HCT116 (cell line): Measurements from ENCODE around the gene SLAIN1. TPM values are rescaled to one million over a fixed set of nuclear protein-coding genes. Genes with fewer than 3 reads are reported as not detected.

Experiments used
- ATAC-seq: fragments of 200-7000 bp; cut with Tn5 transposase; 2 replicates; pipeline ENCODE4 v1.9.1; 2020; ENCODE audit warnings: mild to moderate bottlenecking, moderate library complexity
- BruUV-seq: library from RNA; stranded (reverse); fragments of 400-500 nt; replicated peaks from 2 replicates; lab custom pipeline; 2021; lab: Mats Ljungman, UMichigan
- CTCF ChIA-PET: fragments of 300-600 bp; sonication (Branson Sonifier 250); formaldehyde crosslinking; loops from one replicate; lab custom pipeline; 2021; ENCODE audit warnings: antibody characterized with exemption; lab: Charles Lee
- POLR2A ChIA-PET: fragments of 300-600, 350-600 bp; sonication (Branson Sonifier 250); formaldehyde crosslinking; loops from one replicate; lab custom pipeline; 2021; ENCODE audit warnings: antibody characterized with exemption; lab: Charles Lee
- RAD21 ChIA-PET, 2 experiments: fragments of 300-600 bp; sonication (Branson Sonifier 250); formaldehyde crosslinking; loops; one replicate each; lab custom pipeline; 2023; ENCODE audit warnings: low total read pairs in 2 of 2; ENCODE audit not compliant: uncharacterized antibody in 2 of 2, unreplicated experiment in 2 of 2, low non-redundant PET in 1 of 2; lab: Charles Lee
- DNase-seq: peaks from one replicate; pipeline ENCODE4 v3.0.0-alpha.2; 2010; ENCODE audit warnings: low read depth, low spot score
- H2AFZ ChIP-seq: fragments of 200-600 bp; shearing (Covaris generic), sonication (generic); 2 replicates; pipeline ENCODE4 v1.6.1; 2017; ENCODE audit warnings: low read depth, mixed run types, mixed read lengths, antibody characterized with exemption, low read length; ENCODE audit not compliant: poor library complexity, severe bottlenecking
- H3K27ac ChIP-seq: 2 replicates; pipeline ENCODE4 v1.5.1; 2012; ENCODE audit warnings: low read depth, low read length
- H3K27me3 ChIP-seq: fragments of 200-600 bp; sonication (generic); 2 replicates; pipeline ENCODE4 v1.6.1; 2016; ENCODE audit warnings: mixed run types, low read length, mixed read lengths; ENCODE audit not compliant: insufficient read depth
- H3K36me3 ChIP-seq, 2 experiments: fragments of 200-500 bp in 1 of 2; fragments of 200-600 bp in 1 of 2; sonication (Bioruptor generic) in 1 of 2; sonication (generic) in 1 of 2; 2 replicates each; pipeline versions ENCODE4 v1.5.1 to v1.6.1; 2014 to 2016; ENCODE audit warnings: low read length in 2 of 2, inconsistent platforms in 1 of 2, mixed read lengths in 1 of 2, mixed run types in 1 of 2; ENCODE audit not compliant: insufficient read depth in 2 of 2, control insufficient read depth in 1 of 2
- H3K4me1 ChIP-seq, 2 experiments: fragments of 200-600 bp in 1 of 2; sonication (generic) in 1 of 2; 2 replicates each; pipeline versions ENCODE4 v1.5.1 to v1.6.1; 2012 to 2017; ENCODE audit warnings: low read length in 2 of 2, inconsistent platforms in 1 of 2, mild to moderate bottlenecking in 1 of 2, mixed read lengths in 1 of 2, mixed run types in 1 of 2, moderate library complexity in 1 of 2; ENCODE audit not compliant: insufficient read depth in 2 of 2, control insufficient read depth in 1 of 2
- H3K4me2 ChIP-seq: fragments of 200-600 bp; sonication (generic); 2 replicates; pipeline ENCODE4 v1.6.1; 2017; ENCODE audit warnings: mixed run types, low read length, mixed read lengths
- H3K4me3 ChIP-seq, 2 experiments: fragments of 200-600 bp in 1 of 2; sonication (generic) in 1 of 2; replicated peaks in 1 of 2; 2 replicates each; pipeline ENCODE4 v1.5.1; 2011 to 2016; ENCODE audit warnings: low read length in 2 of 2, control low read depth in 1 of 2, low read depth in 1 of 2, mild to moderate bottlenecking in 1 of 2, mixed read lengths in 1 of 2, mixed run types in 1 of 2
- H3K79me2 ChIP-seq: fragments of 200-600 bp; sonication (generic); 2 replicates; pipeline ENCODE4 v1.6.1; 2017; ENCODE audit warnings: mild to moderate bottlenecking, mixed run types, low read length, moderate library complexity, mixed read lengths; ENCODE audit not compliant: insufficient read depth
- H3K9ac ChIP-seq: fragments of 200-600 bp; sonication (generic); 2 replicates; pipeline ENCODE4 v1.6.1; 2016; ENCODE audit warnings: low read length, mixed read lengths
- H3K9me2 ChIP-seq: fragments of 200-600 bp; sonication (generic), shearing (Covaris generic); 2 replicates; pipeline ENCODE4 v1.6.1; 2017; ENCODE audit warnings: mixed run types, mild to moderate bottlenecking, moderate library complexity; ENCODE audit not compliant: insufficient read depth
- H3K9me3 ChIP-seq, 2 experiments: fragments of 200-500 bp in 1 of 2; fragments of 200-600 bp in 1 of 2; sonication (Bioruptor generic) in 1 of 2; sonication (generic) in 1 of 2; 2 replicates each; pipeline ENCODE4 v1.6.1; 2014 to 2017; ENCODE audit warnings: low read length in 2 of 2, mixed read lengths in 2 of 2, inconsistent platforms in 1 of 2, low read depth in 1 of 2, mild to moderate bottlenecking in 1 of 2, mixed run types in 1 of 2, moderate library complexity in 1 of 2; ENCODE audit not compliant: control insufficient read depth in 1 of 2, insufficient read depth in 1 of 2
- H4K20me1 ChIP-seq: fragments of 200-600 bp; sonication (generic), shearing (Covaris generic); 2 replicates; pipeline ENCODE4 v1.6.1; 2017; ENCODE audit warnings: mixed run types, mild to moderate bottlenecking, moderate library complexity; ENCODE audit not compliant: insufficient read depth
- EGR1 ChIP-seq: IDR thresholded peaks from 2 replicates; pipeline ENCODE4 v1.6.1; 2012; ENCODE audit warnings: low read depth
- ELF1 ChIP-seq: IDR thresholded peaks from 2 replicates; pipeline ENCODE4 v1.6.1; 2012; ENCODE audit warnings: low read depth, borderline replicate concordance
- EZH2phosphoT487 ChIP-seq: fragments of 200-600 bp; IDR thresholded peaks from 2 replicates; pipeline ENCODE4 v1.6.1; 2018; ENCODE audit warnings: antibody characterized with exemption, borderline replicate concordance
- FOSL1 ChIP-seq: IDR thresholded peaks from 2 replicates; pipeline ENCODE4 v1.6.1; 2012; ENCODE audit warnings: low read depth
- RAD21 ChIP-seq: IDR thresholded peaks from 2 replicates; pipeline ENCODE4 v1.6.1; 2012; ENCODE audit warnings: low read depth, mild to moderate bottlenecking
- SIN3A ChIP-seq: IDR thresholded peaks from 2 replicates; pipeline ENCODE4 v1.6.1; 2012; ENCODE audit warnings: low read depth
- SP1 ChIP-seq: IDR thresholded peaks from 2 replicates; pipeline ENCODE4 v1.6.1; 2012; ENCODE audit warnings: low read depth
- TCF7L2 ChIP-seq: IDR thresholded peaks from 2 replicates; pipeline ENCODE4 v1.7.0; 2011; ENCODE audit warnings: borderline replicate concordance, inconsistent platforms; ENCODE audit not compliant: insufficient read depth, insufficient read length; ENCODE audit errors: extremely low read depth
- ZBTB33 ChIP-seq: IDR thresholded peaks from 2 replicates; pipeline ENCODE4 v1.6.1; 2011; ENCODE audit warnings: mild to moderate bottlenecking, low read length, moderate library complexity; ENCODE audit not compliant: insufficient replicate concordance; ENCODE audit errors: extremely low read depth
- ZFX ChIP-seq: fragments of 450-650 bp; IDR thresholded peaks from 2 replicates; pipeline ENCODE4 v1.6.1; 2017
- ZNF274 ChIP-seq: fragments of 200-500 bp; sonication (Bioruptor generic); IDR thresholded peaks from 2 replicates; pipeline ENCODE4 v1.6.1; 2014; ENCODE audit warnings: mild to moderate bottlenecking, low read depth, low read length, inconsistent platforms
- intact Hi-C: fragments of 100-400 bp; cut with micrococcal nuclease; formaldehyde crosslinking; loops from 2 replicates; pipeline ENCODE4 v1.10.0; 2022
- total RNA-seq: library from RNA; stranded (reverse); gene quantifications from one replicate; pipeline ENCODE4 v1.2.1, GENCODE V29; 2021; ENCODE audit not compliant: unreplicated experiment

SLAIN1 gene
- total RNA-seq, 1 experiment from 2014 or later = 0.34 TPM

GRCh38 chr13:77811381-77811780, 113.9 kb downstream of the SLAIN1 start:
- Histone ChIP-seq H3K27ac (no peak overlapping the region), H3K9ac (no peak overlapping the region), H3K4me1 (no peaks in the 10 kb centered on the region), H3K4me2 (no peak overlapping the region), H3K9me2 (no peaks in the 10 kb centered on the region), H3K9me3 (no peaks in the 10 kb centered on the region; a peak in 1 of 4 replicates), H2AFZ (no peak overlapping the region), H3K79me2 (no peaks in the 10 kb centered on the region), H3K36me3 (no peaks in the 10 kb centered on the region; a peak in 1 of 4 replicates), H4K20me1 (no peaks in the 10 kb centered on the region), H3K4me3 (no peak overlapping the region), H3K27me3 (0 out of 2 replicates have a peak, but pooled peaks cover 3% of the 10 kb centered on the region)
- intact Hi-C loops = no loop called here
- RAD21 ChIA-PET = no interaction called here
- no peak for ATAC-seq
- DNase-seq = no peak
- no TSS peak for BruUV-seq
- CTCF ChIA-PET = no interaction called here
- POLR2A ChIA-PET = no interaction called here
- TF ChIP-seq ELF1 = no peak
- TF ChIP-seq EZH2phosphoT487 = no peak
- TF ChIP-seq EGR1 = no peak
- no peak for TF ChIP-seq SIN3A
- no peak for TF ChIP-seq ZBTB33
- no peak for TF ChIP-seq ZNF274
- no peak for TF ChIP-seq ZFX
- TF ChIP-seq RAD21 = no peak
- no peak for TF ChIP-seq FOSL1
- no peak for TF ChIP-seq TCF7L2
- TF ChIP-seq SP1 = no peak
